GM21381 (cell line): ENCODE data around the gene EIF2D.
"Not testable (repeated sequence)": the region's sequence is repeated elsewhere in the genome, so short reads cannot be mapped to it uniquely, and the experiment has no call there.

ENCODE experiments used
- ATAC-seq: cut with Tn5 transposase; IDR thresholded peaks from one replicate; pipeline ENCODE4 v1.9.1; 2021; ENCODE audit warnings: mild to moderate bottlenecking, moderate library complexity; ENCODE audit not compliant: unreplicated experiment

The EIF2D gene

GRCh38 chr1:206635978-206636345 is 23.7 kb upstream of the EIF2D start:
- ATAC-seq = peak; percentile 5

- ATAC-seq = peak; percentile 92
These were observed 23.1 kb upstream of the EIF2D start, which contains the start of gene DYRK3 for GRCh38 chr1:206635080-206635977. Gene DYRK3 (plus strand): TSS chr1:206635536. CDS start chr1:206635704, 168 bp downstream.

- no peak for ATAC-seq
These were observed 22.3 kb upstream of the EIF2D start for GRCh38 chr1:206634365-206635079.

GRCh38 chr1:206633708-206634121 is 21.4 kb upstream of the EIF2D start:
- ATAC-seq = no peak

- no peak for ATAC-seq
These were observed 18.8 kb upstream of the EIF2D start for GRCh38 chr1:206631085-206631509.

GRCh38 chr1:206628916-206629315 is 16.7 kb upstream of the EIF2D start:
- no peak for ATAC-seq

- not testable (repeated sequence) for ATAC-seq
These were observed 14.1 kb upstream of the EIF2D start for GRCh38 chr1:206626396-206626795.

GRCh38 chr1:206609229-206609991 is 2.9 kb downstream of the EIF2D start:
- no peak for ATAC-seq

- ATAC-seq = no peak
These were observed 4.1 kb downstream of the EIF2D start for GRCh38 chr1:206608108-206608698.

GRCh38 chr1:206606867-206607266 is 5.4 kb downstream of the EIF2D start:
- ATAC-seq = no peak

GRCh38 chr1:206604861-206605260 is 7.4 kb downstream of the EIF2D start:
- ATAC-seq = no peak

GRCh38 chr1:206600527-206600926 is 11.7 kb downstream of the EIF2D start:
- no peak for ATAC-seq

- no peak for ATAC-seq
These were observed 16.0 kb downstream of the EIF2D start for GRCh38 chr1:206596319-206596666.

- no peak for ATAC-seq
These were observed 16.5 kb downstream of the EIF2D start for GRCh38 chr1:206595581-206596318.

GRCh38 chr1:206593351-206593925 is 18.8 kb downstream of the EIF2D start:
- no peak for ATAC-seq

GRCh38 chr1:206591696-206592095 is 20.6 kb downstream of the EIF2D start:
- no peak for ATAC-seq

GRCh38 chr1:206591226-206591625 is 21.0 kb downstream of the EIF2D start:
- ATAC-seq = no peak

- ATAC-seq = peak; percentile 69
These were observed 22.1 kb downstream of the EIF2D start for GRCh38 chr1:206590025-206590758.

- ATAC-seq = no peak
These were observed 23.1 kb downstream of the EIF2D start for GRCh38 chr1:206589206-206589605.
